NCI-H526 treated with DMSO at 0.1 percent for 48 hours (cell line): ENCODE measurements around the gene NUCB1.
A peak's percentile ranks its signal among the peaks of the same experiment; 100 is the strongest.
"Not testable (repeated sequence)": the region's sequence is repeated elsewhere in the genome, so short reads cannot be mapped to it uniquely, and the experiment has no call there.

ENCODE experiments used
- DNase-seq: peaks from one replicate; lab custom pipeline; 2025; lab: John Stamatoyannopoulos, UW

The NUCB1 gene

GRCh38 chr19:48899781-48900476, at the start of gene NUCB1:
Gene NUCB1 (plus strand): TSS chr19:48900312. CDS start chr19:48900797, 485 bp downstream.
- DNase-seq = peak; percentile 93

- DNase-seq = no peak
These were observed 47.8 kb upstream of the NUCB1 start for GRCh38 chr19:48852292-48852691.

DNA sequence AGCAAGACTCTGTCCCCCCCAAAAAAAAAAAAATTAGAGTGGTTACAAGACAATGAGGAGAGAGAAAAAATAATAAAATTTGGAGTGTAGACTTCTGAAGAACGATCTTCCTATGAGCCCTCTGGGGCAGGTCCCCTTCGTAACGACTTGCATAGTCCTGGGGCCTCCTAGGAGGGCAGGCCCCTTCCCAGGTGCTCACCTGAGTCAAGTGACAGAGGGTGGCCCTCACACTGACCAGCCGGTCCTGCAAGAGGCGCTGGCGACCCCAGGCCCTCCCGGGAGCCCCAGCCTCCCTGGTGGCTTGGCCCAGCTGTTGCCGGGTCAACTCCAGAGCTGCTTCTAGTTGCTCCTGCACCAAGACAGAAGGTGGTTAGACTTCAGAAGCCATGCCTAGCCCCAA, 46.6 kb upstream of the NUCB1 start:
- DNase-seq = no peak

- no peak for DNase-seq
These were observed 46.0 kb upstream of the NUCB1 start for GRCh38 chr19:48854103-48854502.

DNA sequence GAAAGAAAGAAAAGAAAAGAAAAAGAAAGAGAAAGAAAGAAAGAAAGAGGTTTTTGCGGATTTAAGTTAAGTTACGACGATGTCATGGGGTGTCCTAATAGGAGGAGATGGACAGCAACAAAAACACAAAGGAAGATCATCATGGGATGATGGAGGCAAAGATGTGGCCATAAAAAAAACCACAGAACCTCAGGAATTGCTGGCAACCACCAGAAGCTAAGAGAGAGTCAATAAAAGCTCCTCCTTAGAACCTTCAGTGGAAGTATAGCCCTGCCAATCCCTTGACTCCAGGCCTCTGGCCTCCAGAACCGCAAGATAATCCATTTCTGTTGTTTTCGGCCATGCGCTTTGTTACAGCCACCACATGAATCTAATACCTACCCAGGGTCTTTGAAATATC, 43.2 kb upstream of the NUCB1 start:
- no peak for DNase-seq

DNA sequence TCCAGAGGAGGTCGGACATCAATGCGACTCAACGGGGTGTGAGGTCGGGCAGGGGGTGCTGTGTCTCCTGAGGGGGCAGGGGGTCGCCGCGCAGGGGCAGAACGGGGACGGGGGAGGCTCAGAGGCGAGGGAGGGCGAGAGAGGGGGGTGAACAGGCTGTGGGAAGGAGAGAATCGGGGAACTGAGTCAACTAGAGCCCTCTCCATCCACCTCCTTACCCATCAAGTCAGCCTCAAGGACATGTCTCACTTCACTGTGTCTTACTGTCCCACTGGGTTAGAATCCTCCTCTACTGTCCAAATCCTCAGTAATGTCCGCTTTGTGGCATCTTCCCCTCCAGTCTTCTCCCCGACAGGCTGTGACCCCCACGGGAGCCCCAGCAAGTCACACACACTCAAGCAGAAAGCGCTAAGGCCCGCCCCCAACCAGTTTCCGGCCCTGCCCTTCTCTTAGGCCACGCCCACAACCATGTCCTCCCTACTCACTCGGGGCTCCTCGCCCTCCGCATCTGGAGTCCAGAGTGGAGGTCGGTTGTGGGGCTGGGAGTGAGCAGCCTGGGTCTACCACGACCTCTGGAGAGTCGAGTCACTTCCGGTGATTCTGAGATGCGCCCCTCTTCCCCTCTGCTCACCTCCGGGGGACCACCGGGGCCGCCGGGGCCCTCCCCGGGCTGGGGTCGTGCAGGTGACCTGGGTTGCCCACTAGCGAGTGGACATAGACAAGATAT, 41.0 kb upstream of the NUCB1 start:
- DNase-seq = no peak

DNA sequence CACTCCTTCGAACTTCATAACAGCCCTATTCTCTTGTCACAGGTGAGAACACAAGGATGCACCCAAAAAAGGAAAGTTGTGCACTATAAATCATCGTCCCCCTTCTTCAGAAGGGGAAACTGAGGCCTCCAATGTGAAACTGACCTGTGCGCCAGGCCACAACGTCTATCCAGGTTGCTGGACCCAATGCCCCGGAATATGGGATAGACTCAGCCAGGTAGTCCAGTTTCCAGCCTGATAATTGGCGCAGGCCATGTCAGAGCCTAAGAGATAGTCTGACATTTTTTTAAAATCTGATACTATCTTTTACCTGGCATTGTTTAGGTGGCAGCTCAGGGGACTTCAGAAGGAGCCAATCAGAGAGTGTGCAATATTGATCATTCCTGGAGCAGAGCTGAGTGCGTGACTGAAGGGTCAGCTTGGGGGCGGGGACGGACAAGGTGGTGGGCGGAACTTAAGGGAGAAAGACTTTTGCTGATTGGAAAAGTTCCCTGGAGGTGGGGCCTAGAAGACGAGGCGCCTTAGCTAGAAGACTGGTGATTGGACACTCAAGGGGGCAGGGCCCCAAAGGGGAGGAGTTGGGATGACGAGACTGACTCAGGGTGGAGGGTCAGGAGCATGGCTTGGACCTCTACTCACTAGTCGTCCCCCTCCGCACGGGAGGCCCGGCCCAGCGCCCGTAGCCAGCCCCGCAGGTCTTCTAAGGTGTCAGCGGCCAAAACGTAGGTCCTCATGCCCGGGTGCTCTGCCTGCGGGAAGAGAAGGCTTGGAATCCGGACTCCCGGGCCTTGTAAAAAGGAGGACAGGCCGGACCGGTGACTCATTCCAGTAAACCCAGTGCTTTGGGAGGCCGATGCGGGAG, 40.2 kb upstream of the NUCB1 start:
- no peak for DNase-seq

DNA sequence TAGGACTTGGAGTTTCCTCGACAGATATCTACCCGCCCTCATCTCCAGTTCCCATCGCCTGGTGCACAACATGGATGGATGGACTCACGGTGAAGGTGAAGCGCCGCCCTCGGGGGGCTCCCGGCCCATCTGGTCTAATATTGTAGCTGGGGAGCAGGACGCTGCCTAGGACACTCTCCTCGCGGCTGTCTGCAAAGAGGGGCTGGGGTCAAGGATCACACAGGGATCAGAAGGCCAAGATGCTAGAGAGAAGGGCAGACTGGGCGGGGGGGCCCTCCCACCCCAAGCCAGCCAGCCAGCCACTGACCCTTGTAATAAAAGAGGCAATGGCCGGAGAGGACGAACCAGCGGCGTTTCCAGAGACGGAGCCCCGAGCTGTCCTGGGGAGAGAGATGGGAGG, 38.8 kb upstream of the NUCB1 start:
- DNase-seq = no peak

DNA sequence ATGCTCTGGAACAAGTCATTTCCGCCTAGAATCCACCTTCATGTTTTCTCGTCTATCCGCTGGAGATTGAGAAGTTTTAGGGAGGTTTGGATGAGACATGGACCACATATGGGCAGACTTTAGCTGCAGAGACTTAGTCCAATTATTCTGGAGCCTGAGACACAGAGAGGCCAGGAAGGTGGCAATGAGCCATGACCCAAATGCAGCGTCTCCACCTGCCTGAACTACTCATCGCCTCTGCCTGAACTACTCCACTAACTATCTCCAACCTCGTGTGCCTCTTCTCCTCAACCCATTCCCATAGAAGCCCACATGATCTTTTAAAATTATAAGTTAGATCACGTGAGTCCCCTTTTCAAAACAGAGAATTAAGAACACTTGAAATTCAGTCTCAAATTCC, 37.3 kb upstream of the NUCB1 start:
- DNase-seq = no peak

DNA sequence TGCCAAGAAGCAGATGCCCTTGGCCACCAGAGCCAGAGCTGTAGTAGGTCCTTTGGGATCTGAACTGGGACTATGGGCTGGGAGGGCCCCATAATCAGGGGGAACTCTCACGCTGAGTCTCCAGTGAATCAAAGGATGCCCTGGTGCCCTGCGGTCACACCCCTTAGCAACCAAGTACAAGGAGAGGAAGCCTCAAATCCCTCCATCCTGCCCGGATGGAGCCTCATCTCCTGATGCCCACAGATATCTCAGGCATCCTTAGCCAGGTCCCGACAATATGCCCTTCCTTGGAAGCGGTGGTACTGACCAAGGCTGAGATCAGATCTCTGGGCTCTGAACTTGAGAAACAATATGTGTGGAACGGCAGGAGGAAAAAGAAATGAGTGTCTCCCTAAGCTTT, 33.4 kb upstream of the NUCB1 start:
- no peak for DNase-seq

DNA sequence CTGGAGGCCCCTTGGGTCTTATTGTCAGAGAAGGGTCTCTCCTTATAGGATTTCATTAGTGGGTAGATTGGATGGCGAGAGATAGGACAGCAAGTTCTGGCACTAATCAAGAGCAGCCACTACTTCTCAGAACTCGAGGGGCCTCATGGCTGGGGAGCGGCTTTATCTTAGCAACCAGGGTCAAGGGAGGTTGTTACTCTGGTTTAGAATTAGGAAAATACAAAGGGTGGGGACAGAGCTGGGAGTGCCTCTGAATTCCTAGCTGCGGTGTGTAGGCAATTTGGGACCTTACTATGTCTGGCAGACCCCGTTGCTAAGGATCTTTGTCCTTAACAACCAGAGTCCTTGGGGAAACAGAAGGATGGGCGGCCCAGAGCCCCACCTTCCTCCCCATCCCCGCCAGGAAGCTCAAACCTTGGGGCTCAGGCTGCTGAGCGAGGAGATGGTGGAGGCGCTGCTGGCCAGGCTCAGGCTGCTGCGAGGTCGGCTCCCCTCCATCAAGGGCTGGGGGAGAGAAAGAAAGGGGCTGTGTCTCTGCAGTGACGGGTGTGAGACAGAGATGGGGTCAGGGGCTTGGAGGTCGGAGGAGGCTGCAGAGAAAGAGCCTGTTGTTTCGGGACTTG, 32.9 kb upstream of the NUCB1 start:
- DNase-seq = no peak

DNA sequence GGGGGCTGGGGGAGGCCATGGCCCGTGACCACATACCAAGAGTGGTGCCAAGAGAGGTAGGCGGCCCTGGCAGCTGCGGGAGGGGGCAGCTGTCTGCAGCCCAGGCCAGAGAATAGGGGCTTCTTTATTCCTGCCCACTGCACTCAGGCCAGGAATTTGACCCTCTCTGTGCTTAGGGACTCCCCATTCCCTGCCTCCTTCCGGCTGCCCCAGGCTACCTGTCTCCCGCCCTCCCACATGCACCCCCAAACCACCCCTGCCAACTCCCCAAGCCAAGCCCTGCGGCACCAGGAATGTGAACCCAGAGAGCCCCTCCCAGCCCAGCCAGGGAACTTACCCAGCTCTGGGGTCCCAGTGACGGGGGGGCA, 32.4 kb upstream of the NUCB1 start:
- DNase-seq = no peak

GRCh38 chr19:48868114-48868886, 31.8 kb upstream of the NUCB1 start, which contains the start of gene PLEKHA4:
Gene PLEKHA4 (minus strand): TSS chr19:48868617. CDS start chr19:48867620, 997 bp downstream.
- DNase-seq = no peak

DNA sequence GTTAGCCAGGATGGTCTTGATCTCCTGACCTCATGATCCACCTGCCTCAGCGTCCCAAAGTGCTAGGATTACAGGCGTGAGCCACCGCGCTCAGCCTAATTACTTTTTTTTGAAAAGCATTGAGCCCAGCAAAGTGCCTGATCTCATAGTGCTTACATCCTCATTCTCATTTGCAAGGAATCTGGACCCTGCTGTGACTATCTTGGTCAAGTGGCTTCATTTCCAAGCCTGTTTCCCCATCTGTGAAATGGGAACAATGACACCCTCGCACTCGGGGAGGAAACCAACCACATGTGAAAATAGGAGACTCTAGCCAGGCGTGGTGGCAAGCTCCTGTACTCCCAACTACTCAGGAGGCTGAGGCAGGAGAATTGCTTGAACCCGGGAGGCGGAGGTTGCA, 30.1 kb upstream of the NUCB1 start:
- DNase-seq = no peak

DNA sequence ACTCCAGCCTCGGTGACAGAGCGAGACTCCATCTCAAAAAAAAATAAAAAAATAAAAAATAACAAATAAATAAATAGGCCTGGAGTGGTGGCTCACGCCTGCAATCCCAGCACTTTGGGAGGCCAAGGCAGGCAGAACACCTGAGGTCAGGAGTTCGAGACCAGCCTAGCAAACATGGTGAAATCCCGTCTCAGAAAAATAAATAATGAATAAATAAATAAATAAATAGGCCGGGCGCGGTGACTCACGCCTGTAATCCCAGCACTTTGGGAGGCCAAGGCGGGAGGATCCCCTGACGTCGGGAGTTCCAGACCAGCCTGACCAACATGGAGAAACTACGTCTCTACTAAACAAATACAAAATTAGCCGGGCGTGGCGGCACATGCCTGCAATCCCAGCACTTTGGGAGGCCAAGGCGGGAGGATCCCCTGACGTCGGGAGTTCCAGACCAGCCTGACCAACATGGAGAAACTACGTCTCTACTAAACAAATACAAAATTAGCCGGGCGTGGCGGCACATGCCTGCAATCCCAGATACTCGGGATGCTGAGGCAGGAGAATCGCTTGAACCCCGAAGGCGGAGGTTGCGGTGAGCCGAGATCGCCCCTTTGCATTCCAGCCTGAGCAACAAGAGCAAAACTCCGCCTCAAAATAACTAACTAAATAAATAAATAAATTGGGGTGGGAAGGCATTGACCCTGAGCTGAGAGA, 28.5 kb upstream of the NUCB1 start:
- DNase-seq = not testable (repeated sequence)

DNA sequence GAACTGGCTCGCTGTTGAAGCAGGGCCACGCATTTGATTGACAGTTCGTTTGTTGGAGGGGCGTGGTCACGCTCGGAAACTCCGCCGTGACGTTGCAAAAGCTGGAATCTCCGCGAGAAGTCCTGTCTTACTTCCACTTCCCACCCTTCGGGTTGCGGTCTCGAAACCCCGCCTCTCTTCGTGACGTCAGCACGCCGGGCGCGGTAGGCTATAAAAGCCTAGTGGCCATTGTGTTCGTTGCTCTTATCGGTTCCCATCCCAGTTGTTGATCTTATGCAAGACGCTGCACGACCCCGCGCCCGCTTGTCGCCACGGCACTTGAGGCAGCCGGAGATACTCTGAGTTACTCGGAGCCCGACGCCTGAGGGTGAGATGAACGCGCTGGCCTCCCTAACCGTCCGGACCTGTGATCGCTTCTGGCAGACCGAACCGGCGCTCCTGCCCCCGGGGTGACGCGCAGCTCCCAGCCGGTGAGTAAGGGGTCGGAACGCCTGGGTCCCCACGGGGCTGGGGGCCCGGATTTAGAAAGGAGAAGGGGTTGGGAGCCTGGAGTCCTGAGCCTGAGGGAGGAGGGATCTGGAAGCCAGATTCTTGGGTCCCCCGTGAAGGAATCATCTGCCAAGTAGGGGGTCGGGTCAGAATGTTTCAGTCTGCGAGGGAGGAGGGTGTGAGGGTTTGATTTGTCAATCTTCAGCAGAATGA, 27.8 kb upstream of the NUCB1 start, which contains the start of gene PPP1R15A:
TSS of gene PPP1R15A (plus strand) at position 240 of the 702 bp plus-strand sequence. CDS start 813 bp downstream, outside the sequence.
- DNase-seq = peak; percentile 91

DNA sequence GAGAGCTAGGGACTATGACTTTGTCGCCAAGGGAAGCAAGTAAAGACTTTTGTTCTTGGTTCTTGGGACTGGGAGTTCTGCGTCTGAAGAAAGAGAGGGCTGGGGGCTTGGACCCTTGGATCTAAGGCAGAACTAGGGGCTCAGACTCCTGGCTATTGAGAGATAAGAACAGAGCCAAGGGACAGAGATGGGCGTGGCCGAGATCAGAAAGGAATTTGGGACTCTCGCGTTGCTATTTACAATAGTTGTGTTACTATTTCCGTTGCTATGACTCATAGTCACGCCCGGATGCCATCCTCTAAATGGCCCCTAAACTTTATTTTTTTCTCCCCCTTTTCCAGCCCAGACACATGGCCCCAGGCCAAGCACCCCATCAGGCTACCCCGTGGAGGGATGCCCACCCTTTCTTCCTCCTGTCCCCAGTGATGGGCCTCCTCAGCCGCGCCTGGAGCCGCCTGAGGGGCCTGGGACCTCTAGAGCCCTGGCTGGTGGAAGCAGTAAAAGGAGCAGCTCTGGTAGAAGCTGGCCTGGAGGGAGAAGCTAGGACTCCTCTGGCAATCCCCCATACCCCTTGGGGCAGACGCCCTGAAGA, 27.1 kb upstream of the NUCB1 start:
- peak; percentile 17 for DNase-seq

- no peak for DNase-seq
These were observed 26.4 kb upstream of the NUCB1 start for GRCh38 chr19:48873476-48874302.
